NCI-H146 treated with DMSO at 0.1 percent for 48 hours (cell line): ENCODE measurements around the gene FMR1NB.
A peak's percentile ranks its signal among the peaks of the same experiment; 100 is the strongest.

Experiments
- DNase-seq: peaks from one replicate; lab custom pipeline; 2025; ENCODE audit not compliant: unreplicated experiment; lab: John Stamatoyannopoulos, UW

The FMR1NB gene, protein sequence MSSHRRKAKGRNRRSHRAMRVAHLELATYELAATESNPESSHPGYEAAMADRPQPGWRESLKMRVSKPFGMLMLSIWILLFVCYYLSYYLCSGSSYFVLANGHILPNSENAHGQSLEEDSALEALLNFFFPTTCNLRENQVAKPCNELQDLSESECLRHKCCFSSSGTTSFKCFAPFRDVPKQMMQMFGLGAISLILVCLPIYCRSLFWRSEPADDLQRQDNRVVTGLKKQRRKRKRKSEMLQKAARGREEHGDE

DNA sequence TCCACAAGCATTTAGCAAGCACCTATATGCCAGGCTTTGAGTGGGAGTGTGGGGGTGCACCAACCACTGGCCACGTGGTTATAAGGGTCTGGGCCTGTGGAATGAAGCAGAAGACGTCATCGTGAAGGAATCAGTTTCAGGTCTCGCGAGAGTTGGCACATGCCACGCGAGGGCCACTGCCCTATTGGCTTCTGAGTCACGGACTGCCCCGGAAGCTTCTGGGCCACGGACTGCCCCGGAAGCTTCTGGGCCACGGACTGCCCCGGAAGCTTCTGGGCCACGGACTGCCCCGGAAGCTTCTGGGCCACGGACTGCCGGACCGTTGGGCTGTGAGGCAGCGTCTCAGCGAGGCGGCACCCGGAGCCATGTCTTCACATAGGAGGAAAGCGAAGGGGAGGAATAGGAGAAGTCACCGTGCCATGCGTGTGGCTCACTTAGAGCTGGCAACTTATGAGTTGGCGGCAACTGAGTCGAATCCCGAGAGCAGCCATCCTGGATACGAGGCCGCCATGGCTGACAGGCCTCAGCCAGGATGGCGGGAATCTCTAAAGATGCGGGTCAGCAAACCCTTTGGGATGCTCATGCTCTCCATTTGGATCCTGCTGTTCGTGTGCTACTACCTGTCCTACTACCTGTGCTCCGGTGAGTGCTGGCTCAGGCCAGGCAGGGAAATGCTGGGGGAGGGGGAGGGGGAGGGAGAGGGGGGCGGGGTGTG is at the start of gene FMR1NB:
Gene FMR1NB (plus strand): TSS at position 300 of the 715 bp plus-strand sequence. CDS start 66 bp downstream, at position 366.
- DNase-seq, result peak; percentile 25

DNA sequence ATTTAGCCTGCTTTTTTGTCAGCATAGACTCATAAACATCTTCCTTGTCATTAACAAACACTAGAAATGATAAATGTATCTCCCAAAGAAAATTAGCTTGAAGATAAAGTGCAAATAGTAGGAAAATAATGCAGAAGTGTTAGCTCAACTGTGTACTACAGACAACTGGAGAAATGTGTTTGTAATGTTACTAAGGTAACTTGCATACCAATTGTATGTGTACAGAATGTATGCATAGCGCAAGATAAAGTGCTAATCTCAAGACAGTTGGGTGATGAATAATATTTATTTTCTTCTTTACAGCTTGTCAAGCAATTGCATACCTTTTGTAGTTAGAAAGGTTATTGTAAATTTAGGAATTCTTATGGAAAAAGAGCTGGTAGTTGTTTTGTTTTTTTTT is 47.3 kb upstream of the FMR1NB start:
- no peak for DNase-seq

DNA sequence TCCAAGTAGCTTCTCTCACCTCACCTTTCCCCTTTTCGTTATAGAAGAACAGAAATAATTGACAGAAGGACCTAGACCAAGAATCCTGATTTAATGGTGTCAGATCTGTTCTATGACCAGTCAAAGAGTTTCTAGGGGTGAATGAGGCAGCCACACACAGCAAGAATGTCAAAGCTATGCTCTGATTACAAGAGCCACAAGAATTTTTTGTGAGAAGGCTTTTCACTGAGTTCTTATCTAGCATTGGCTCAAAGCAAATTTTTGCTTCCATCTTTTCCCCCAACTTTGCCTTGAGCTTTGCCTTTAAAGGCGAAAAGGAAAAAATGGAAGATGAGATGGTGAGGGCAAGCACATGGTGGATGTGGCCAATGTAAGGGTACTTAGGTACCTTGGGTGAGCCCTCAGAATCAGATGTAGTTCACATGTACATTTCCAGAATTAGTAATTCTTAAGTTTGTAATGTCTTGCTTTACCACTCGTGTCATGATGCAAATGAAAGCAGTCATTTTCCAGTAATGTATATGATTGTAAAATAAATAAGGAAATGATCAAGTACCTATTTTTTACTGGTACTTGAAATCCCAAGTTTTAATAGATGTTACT is 45.9 kb upstream of the FMR1NB start:
- no peak for DNase-seq

DNA sequence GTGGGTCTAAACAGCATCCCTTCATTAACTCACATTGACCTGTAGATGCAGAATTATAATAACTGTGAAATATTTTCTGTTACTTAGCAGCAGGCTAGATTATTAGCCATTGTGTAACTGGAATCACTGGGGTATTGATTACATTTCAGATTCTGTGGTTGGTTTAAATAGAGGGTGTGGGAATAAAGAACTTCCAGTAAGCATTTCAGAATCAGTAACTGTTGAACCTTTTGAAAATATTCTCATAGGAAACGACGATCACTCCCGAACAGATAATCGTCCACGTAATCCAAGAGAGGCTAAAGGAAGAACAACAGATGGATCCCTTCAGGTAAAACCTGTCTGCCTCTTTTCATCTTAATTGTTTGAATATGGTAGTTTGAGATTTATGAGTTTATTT is 35.9 kb upstream of the FMR1NB start:
- DNase-seq, result no peak

DNA sequence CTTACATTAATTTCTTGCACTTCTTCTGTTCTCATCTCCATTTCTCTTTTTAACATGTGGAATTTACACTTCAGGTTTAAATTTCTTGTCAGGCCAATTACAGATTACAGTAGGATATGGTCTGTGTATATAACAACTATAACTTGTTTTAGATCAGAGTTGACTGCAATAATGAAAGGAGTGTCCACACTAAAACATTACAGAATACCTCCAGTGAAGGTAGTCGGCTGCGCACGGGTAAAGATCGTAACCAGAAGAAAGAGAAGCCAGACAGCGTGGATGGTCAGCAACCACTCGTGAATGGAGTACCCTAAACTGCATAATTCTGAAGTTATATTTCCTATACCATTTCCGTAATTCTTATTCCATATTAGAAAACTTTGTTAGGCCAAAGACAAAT is 32.6 kb upstream of the FMR1NB start:
- DNase-seq, result no peak

DNA sequence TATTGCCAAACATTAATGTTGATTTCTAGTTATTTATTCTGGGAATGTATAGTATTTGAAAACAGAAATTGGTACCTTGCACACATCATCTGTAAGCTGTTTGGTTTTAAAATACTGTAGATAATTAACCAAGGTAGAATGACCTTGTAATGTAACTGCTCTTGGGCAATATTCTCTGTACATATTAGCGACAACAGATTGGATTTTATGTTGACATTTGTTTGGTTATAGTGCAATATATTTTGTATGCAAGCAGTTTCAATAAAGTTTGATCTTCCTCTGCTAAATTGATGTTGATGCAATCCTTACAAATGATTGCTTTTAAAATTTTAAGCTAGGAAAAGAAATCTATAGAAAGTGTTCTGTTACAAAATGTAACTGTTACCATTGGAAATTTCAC is 30.8 kb upstream of the FMR1NB start:
- no peak for DNase-seq

DNA sequence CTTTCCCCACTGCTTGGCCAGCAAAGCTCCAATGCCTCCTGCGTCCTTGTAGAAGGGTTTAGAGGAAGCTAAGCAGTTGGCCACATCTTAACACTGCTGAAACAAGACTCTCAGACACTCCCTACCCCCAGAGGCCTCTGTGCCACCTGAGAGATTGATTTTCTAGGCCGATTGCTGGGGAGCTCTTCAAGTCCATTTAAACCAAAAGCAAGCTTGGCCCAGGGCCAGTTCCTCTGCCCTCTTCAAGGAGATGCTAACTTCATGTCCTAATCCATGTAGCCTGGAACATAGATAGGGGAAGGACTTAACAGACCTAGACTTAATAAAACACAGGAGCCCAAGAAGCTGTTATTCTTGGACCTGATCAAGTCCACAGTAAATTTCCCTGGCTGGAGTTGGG is 27.2 kb upstream of the FMR1NB start:
- DNase-seq, result no peak

DNA sequence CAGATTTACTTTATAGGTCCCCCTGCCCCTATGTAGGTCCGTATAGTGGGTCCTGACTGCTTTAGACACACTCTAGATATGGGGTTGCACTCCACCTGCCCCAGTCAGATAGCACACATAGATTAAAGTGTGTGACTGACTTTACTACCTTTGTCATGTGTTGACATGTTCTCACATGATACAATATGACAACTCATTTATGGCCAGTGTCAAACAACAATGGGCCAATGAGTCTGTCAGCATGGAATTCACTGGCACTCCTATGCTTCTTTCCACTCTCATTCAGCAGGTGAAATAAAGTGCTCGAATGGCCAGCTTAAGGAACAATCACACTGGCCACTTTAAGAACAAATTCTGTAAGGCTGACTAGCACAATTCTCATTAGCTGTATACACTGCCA is 23.8 kb upstream of the FMR1NB start:
- no peak for DNase-seq

DNA sequence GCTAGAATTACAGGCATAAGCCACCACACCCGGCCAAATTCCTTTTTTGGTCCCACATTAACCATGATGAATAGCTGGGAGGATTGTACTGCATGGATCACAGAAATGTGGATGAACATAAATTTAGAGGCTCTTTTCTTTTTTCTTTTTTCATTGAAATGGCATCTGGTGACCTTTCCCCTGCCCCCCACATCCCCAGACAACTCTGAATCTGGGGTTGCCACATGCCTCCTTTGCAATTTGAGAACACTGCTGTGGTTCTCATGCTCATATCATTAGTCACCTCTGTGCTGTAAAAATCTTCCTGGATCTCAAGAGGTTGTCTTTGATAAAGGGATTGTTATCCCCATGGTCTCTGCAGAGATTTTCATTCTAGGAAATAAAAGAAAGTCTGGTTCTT is 22.8 kb upstream of the FMR1NB start:
- no peak for DNase-seq

DNA sequence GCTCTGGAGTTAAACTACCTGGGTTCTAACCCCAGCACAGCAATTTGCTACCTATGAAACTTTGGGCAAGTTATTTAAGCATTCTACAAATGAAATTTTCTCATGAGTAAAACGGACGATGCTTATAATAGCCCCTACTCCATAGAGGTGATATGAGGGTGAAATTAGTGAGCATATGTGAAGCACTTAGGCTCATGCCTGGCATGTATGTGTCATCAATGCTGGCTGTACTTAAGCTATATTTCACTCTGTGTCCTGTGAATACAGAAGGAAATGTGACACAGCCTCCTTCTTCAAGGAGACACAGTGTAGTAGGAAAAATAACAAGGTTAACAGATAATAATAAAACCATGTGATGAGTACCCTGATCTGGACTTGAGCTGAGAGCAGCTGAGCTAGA is 20.4 kb upstream of the FMR1NB start:
- no peak for DNase-seq

DNA sequence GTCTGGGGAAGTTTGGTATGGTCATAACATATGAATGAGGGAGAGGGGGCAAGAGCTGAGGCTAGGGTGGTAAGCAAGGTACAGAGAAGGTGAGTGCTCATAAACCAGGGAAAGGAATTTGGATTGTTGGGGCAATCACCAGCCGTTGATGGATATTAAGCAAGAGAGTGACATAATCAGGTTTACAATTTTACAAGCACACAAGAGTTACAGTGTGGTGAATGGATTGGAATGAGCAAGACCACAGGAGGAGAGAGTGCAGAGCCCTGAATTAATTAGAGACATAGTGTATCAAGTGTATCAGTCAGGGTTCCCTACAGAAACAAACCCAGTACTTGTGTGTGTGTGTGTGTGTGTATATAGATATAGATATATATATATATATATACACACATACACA is 18.7 kb upstream of the FMR1NB start:
- DNase-seq, result no peak

DNA sequence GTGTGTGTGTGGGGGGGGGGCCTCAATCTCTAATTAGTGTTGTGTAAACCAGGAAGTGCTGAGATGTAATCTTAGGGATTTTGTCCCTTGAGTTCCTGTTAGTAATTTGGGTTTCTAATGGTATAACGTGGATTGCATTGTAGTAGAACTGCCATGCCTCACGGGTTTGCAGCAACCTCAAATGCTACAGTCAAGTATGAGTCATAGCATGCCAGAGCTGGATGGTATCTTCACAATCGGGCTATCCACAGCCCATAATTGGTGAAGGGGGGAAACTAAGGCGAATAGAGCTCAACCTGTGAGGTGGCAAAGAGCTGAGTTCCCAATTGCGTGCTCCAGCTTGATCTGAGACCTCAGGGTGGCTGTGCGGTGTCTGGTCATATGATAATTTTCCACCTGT is 2.2 kb upstream of the FMR1NB start:
- no peak for DNase-seq

DNA sequence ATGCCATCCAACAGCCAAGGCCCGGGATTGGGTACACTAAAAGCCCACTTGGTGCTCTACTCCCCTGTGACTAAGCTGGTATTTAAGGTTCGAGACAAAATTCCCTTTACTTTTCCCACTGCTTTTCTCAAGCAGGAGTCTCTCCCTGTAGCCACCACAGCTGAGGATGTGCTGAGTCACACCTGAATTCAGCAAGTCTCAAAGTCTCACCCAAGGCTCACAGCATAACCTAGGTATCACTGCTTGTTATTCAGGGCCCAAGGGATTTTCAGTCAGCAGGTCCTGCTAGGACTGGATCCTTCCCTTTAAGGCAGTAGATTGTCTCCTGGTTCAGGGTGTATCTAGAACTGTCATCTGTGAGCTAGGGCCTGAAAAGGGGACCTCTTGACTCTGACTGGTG is 39.2 kb downstream of the FMR1NB start:
- DNase-seq, result no peak

DNA sequence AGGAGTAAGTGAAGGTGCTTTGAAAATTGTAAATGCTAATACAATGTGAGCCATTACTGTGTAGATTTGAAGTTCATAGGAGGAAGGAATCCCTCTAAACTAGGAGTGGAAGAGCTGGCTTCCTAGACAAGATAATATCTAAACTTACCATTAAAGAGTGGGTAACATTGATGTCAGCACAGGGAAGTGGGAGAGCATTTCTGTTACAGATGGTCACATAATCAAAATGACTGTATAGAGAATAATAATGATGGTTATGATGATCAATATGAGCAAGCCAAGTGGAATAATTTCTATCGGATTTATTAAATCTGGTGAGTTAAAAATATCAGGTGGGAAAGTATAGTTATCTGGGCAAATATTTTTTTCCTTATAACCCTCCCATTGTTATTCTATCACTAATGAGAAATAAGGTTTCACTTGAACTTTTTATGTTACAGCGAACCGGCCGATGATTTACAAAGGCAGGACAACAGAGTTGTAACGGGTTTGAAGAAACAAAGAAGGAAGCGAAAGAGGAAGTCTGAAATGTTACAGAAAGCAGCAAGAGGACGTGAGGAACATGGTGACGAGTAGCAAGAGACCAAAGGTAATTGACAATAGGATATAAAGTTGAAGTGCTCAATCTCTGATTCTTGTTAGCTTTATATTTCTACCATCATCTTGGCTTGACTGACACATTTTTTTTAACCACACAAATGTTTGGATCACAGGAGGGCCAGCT is 43.5 kb downstream of the FMR1NB start:
- no peak for DNase-seq

DNA sequence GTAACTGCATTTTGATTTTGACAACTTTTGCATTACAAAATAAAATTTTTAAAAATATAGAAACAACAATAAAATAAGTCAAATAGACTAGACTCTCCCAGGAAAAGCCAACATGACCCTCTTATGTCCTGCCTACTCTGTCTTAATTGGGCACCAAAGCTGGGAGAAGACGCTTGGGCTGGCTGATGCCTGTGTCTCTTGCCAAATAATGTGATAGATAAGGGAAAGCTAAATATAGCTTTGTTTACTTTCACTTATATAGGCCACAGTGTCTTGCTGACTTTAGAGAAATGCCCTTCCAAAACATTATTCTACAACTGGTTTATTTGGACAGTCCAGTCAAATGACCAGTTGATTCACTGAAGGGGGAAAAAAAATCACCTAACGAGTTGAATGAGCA is 54.2 kb downstream of the FMR1NB start:
- DNase-seq, result no peak

DNA sequence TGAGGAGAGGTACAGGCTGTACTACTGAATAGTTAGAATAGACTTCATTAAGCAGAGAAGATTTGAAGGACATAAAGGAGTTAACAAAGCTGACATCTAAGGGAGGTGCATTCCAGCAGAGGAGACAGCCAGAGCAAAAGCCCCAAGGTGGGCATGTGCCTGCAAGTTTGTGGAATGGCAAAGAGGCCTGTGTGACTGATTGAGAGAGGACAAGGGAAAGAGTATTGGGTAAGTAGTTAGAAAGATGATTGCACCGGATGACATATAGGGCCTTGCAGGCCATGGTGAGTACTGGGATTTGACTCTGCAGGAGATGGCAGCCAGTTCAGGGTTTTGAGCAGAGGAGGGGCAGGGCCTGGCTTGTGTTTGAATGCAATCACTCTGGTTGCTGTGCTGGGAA is 55.9 kb downstream of the FMR1NB start:
- DNase-seq, result no peak

DNA sequence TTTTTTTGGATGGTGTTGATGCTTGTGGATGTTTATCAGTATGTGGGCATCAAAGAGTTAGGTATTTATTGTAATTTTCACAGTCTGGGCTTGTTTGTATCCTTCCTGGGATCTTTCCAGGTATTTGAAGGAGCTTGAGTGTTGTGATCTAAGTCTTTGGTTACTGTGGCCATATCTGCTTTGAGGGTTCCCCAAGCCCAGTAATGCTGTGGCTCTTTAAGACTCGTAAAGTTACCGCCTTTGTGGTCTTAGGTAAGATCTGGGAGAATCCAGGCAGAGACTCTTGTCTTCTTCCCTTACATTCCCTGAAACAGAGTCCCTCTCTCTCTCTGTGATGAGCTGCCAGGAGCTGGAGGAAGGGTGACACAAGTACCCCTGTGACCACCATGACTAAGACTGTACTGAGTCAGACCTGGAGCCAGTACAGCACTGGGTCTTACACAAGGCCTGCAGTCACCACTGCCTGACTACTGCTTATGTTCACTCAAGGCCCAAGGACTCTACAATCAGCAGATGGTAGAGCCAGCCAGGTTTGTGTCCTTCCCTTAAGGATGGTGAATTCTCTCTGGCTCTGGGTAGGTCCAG is 62.2 kb downstream of the FMR1NB start:
- no peak for DNase-seq

DNA sequence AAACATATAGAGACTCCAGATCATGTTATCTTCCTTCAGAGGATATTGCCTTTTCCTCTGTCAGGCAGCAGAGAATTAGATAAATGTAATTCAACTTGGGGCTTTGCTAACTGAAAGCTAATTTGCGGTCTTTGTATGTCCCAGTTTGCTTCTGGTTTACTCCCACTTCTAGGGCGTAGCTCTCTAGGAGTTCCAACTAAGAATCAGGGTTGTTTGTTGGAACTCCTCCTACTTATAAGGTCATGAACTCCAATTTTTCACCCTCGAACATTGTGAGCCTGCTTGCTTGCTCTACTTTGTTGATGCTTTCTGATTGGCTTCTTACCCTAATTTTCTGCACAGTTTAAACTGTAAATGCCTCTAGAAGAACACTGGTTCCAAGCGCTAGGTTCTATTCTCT is 66.1 kb downstream of the FMR1NB start:
- no peak for DNase-seq

DNA sequence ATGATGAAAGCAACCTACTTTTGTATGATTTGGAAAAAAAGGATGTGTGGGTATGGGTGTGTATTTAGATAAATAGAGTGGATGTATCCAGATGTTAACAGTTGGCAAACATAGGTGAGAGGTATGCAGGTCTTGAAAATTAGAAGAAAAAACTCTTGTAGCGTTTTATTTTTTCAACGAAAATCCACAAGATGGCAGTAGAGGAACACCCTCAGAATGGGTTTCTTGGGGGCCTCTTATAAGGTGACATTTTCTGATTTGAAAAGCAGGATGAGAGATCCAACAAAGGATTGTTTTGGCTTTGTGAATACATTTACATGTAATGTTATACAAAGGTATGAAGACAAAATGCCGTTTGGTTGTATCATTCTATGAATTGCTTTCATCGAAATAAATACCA is 68.3 kb downstream of the FMR1NB start:
- peak; percentile 0 for DNase-seq

DNA sequence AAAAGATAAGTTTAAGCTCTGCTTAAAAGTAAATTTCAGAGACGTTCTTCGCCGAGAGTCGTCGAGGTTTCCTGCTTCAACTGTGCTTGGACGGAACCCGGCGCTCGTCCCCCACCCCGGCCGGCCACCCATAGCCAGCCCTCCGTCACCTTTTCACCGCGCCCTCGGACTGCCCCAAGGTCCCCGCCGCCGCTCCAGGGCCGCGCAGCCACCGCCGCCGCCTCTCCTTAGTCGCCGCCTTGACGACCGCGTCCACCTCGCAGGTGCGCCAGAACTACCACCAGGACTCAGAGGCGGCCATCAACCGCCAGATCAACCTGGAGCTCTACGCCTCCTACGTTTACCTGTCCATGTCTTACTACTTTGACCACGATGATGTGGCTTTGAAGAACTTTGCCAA is 70.8 kb downstream of the FMR1NB start:
- no peak for DNase-seq

DNA sequence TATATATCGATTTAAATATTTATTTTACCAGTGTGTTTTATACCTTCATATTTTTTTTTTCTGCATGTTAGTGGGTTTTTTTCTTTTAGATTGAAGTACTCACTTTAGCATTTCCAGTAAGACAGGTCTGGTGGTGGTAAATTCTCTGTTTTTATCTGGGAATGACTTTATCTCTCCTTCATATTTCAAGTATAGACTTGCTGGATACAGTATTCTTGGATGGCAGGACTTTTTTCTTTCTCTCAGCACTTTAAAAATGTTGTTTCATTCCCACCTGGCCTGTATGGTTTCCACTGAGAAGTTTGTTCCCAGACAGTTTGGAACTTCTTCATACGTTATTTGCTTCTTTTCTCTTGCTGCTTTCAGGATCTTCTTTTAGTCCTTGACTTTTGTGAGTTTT is 86.1 kb downstream of the FMR1NB start:
- no peak for DNase-seq
